Retinal pigment epithelial cell (primary cell): ENCODE data around the gene TNIK.

Experiments
- DNase-seq: peaks from one replicate; pipeline ENCODE4 v3.0.0-alpha.2; 2010; ENCODE audit warnings: low read depth
- H3K4me3 ChIP-seq: 2 replicates; pipeline ENCODE4 v1.5.1; 2011; ENCODE audit warnings: mild to moderate bottlenecking, low read length, control low read depth, moderate library complexity
- CTCF ChIP-seq: conservative IDR thresholded peaks from 2 replicates; pipeline ENCODE4 v1.5.1; 2011; ENCODE audit warnings: low read depth, low read length, control low read depth, inconsistent platforms

The TNIK gene

DNA sequence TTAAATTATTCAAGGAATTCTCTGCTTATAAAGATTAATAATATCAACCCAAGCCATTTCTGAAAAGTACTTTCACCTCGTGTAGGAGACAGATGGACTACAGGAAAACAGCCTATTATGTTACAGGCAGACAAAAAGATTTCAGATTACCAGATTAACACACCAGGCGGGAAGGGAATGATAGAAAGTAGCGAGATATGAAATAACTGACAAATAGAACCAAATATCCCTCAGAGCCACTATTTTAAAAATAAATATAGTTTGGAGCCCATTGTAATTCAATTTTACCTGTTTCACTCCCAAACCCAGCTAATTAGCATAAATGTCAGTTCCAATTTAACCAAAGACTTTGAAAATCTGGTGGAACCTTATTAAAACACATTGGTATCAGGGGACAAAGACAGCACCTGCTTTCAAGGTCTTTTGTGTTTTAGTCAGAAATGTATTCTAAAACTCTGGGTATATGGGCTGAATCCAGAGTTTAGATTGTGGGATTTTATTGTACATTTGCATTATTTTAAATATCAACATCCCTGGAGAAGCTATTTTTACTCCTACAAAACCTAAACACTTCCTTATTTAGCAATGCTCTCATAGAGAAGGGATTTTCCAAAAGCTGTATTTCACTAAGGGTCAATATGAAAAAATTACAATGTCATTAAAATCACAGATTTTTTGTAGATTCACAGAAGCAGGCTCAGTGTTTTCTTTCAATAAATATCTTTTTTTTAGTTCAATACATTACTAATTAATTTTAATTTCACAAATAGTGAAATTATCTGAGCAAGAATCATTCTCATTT is 138.4 kb downstream of the TNIK start:
- TF ChIP-seq CTCF = no peak

GRCh38 chr3:171320750-171321558 is 139.3 kb downstream of the TNIK start:
- TF ChIP-seq CTCF = no peak
- DNase-seq = no peak
- H3K4me3 ChIP-seq = no peak overlapping the region

More for the DNA sequence above, 138.4 kb downstream of the TNIK start:
- no peak for DNase-seq
- H3K4me3 ChIP-seq = no peak overlapping the region

GRCh38 chr3:171317171-171317570 is 143.0 kb downstream of the TNIK start:
- TF ChIP-seq CTCF = no peak
- H3K4me3 ChIP-seq = no peak overlapping the region
- no peak for DNase-seq

DNA sequence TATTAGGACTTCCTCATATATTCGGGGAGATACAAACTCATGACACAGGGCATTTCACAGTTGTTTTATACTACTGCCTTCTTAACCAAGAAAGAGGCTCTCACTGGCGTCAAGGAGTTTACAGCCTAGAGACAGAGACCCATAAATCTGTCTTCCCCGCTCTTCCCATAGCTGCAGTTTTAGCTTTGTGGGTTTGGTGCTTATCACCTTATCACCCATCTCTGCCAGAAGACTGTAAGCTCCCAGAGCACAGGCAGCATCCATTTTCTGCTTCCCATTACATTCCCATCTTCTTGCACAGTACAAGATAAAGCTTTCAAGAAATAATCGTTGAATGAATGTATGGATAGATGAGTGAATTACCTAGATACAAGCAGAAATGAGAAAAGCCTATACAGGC is 144.3 kb downstream of the TNIK start:
- TF ChIP-seq CTCF = no peak
- no peak for DNase-seq

GRCh38 chr3:171315101-171315500 is 145.1 kb downstream of the TNIK start:
- no peak for DNase-seq
- H3K4me3 ChIP-seq = no peak overlapping the region
- TF ChIP-seq CTCF = no peak

More for the DNA sequence above, 144.3 kb downstream of the TNIK start:
- H3K4me3 ChIP-seq = no peak overlapping the region

DNA sequence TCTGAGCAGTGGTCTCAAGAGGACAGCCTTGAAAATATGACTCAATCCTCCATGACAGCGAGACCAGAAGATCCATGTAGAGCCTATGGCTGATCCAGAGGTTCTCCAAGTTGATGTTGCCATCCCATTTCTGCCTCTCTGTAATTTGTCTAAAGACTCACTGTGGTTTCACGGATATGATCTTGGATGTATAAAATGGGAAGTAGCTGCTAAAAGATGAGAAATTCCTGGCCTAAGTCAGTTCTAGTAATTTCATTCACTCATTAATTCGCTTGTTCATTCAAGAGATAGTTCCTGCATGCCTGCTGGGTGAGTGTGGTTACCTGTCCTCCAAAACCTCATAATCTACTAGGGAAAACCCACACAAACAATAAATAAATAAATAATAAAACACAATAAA is 145.9 kb downstream of the TNIK start:
- H3K4me3 ChIP-seq = no peak overlapping the region
- TF ChIP-seq CTCF = no peak

More for the DNA sequence above, 145.9 kb downstream of the TNIK start:
- no peak for DNase-seq
